Keratinocyte (primary cell): Measurements from ENCODE around the gene ATP2B2.

Experiments used
- EZH2 ChIP-seq: IDR thresholded peaks from one replicate; pipeline ENCODE4 v1.6.1; 2012; ENCODE audit warnings: inconsistent platforms, mild to moderate bottlenecking, low read length, moderate library complexity
- TF ChIP-seq, protein P1 (sequence below), 3 experiments: IDR thresholded peaks in 1 of 3; conservative IDR thresholded peaks in 1 of 3; optimal IDR thresholded peaks in 1 of 3; 2 replicates in 2 of 3; 3 replicates in 1 of 3; pipeline versions ENCODE3 to v1.5.1; 2011; ENCODE audit warnings: low read length in 3 of 3, mild to moderate bottlenecking in 3 of 3, moderate library complexity in 2 of 3, control low read depth in 1 of 3, inconsistent platforms in 1 of 3; ENCODE audit not compliant: insufficient read depth in 2 of 3; ENCODE audit errors: extremely low read depth in 1 of 3

DNA sequence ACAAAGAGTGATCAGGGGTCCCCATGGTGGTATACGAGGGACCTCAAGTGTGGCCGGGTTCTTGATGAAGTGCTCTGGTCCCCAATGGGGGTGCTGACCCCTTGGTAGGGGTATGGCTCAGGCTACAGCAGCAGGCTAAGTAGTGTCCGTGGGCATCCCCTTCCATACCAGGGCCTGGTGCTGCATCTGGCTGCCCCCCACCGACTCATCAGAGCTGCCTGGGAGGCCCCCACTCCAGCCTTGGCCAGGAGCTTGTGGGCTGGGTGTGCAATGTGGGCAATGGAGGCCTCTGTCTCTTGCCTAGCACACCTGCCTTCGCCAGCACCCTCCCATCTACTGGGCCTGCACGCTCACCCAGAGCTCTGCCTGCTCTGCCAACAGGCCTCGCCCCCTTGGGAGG is 125.4 kb downstream of the ATP2B2 start:
- TF ChIP-seq, protein P1, sequence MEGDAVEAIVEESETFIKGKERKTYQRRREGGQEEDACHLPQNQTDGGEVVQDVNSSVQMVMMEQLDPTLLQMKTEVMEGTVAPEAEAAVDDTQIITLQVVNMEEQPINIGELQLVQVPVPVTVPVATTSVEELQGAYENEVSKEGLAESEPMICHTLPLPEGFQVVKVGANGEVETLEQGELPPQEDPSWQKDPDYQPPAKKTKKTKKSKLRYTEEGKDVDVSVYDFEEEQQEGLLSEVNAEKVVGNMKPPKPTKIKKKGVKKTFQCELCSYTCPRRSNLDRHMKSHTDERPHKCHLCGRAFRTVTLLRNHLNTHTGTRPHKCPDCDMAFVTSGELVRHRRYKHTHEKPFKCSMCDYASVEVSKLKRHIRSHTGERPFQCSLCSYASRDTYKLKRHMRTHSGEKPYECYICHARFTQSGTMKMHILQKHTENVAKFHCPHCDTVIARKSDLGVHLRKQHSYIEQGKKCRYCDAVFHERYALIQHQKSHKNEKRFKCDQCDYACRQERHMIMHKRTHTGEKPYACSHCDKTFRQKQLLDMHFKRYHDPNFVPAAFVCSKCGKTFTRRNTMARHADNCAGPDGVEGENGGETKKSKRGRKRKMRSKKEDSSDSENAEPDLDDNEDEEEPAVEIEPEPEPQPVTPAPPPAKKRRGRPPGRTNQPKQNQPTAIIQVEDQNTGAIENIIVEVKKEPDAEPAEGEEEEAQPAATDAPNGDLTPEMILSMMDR (optimal IDR thresholded peaks at IDR 0.05 in 1 of 3, IDR thresholded peaks at IDR 0.05 in 1 of 3, conservative IDR thresholded peaks at IDR 0.05 in 1 of 3; ENCODE audit: extremely low read depth in 1 of 3, insufficient read depth in 2 of 3, low read length in 3 of 3), result no peak
- TF ChIP-seq EZH2, result no peak
